Activated T-helper 9 cell treated with anti-CD3 and anti-CD28 coated beads, Interleukin-2, amount 50 U/mL, for 16 hours (primary cell): ENCODE results near the gene FHAD1.

Source experiments
- DNase-seq: peaks from one replicate; pipeline ENCODE4 v3.0.0-alpha.2; 2020; ENCODE audit warnings: low read depth

The FHAD1 gene

GRCh38 chr1:15439325-15439724, 192.3 kb downstream of the FHAD1 start:
- DNase-seq: no peak

GRCh38 chr1:15440357-15440756, 193.3 kb downstream of the FHAD1 start:
- DNase-seq: no peak

GRCh38 chr1:15441247-15441646, 194.2 kb downstream of the FHAD1 start:
- DNase-seq: no peak

- no peak for DNase-seq
Observed at GRCh38 chr1:15442119-15442518, 195.1 kb downstream of the FHAD1 start.

- no peak for DNase-seq
Observed at GRCh38 chr1:15442759-15443158, 195.7 kb downstream of the FHAD1 start.

- DNase-seq: no peak
Observed at GRCh38 chr1:15443281-15443680, 196.3 kb downstream of the FHAD1 start.

- no peak for DNase-seq
Observed at GRCh38 chr1:15444468-15445389, 197.7 kb downstream of the FHAD1 start.

- no peak for DNase-seq
Observed at GRCh38 chr1:15445390-15446122, 198.5 kb downstream of the FHAD1 start.

GRCh38 chr1:15446212-15446611, 199.2 kb downstream of the FHAD1 start:
- no peak for DNase-seq
